Activated naive CD8-positive, alpha-beta T cell treated with anti-CD3 and anti-CD28 coated beads for 36 hours (primary cell): ENCODE results near the gene NLRP8. TPM values are rescaled to one million over a fixed set of nuclear protein-coding genes. Genes with fewer than 3 reads are reported as not detected.
"Not testable (repeated sequence)": the region's sequence is repeated elsewhere in the genome, so short reads cannot be mapped to it uniquely, and the experiment has no call there.

Experiments
- DNase-seq: peaks from one replicate; pipeline ENCODE4 v3.0.0; 2021
- H3K27ac Mint-ChIP-seq: one replicate; pipeline ENCODE4 v1.8.0; 2022; ENCODE audit warnings: mild to moderate bottlenecking, moderate library complexity, mixed read lengths
- H3K27me3 Mint-ChIP-seq: one replicate; pipeline ENCODE4 v1.8.0; 2022; ENCODE audit warnings: mild to moderate bottlenecking, mixed read lengths
- H3K36me3 Mint-ChIP-seq: one replicate; pipeline ENCODE4 v1.8.0; 2021; ENCODE audit warnings: mild to moderate bottlenecking, mixed read lengths
- H3K4me1 Mint-ChIP-seq: one replicate; pipeline ENCODE4 v1.8.0; 2021; ENCODE audit warnings: mixed read lengths
- H3K4me3 Mint-ChIP-seq: one replicate; pipeline ENCODE4 v1.8.0; 2022; ENCODE audit warnings: mild to moderate bottlenecking, moderate library complexity, mixed read lengths
- H3K9me3 Mint-ChIP-seq: one replicate; pipeline ENCODE4 v1.8.0; 2022; ENCODE audit warnings: mixed read lengths
- total RNA-seq, 2 experiments: library from RNA; stranded (reverse); gene quantifications; one replicate each; pipeline ENCODE4 v1.2.3, GENCODE V29; 2021

Gene NLRP8
- total RNA-seq, 2 experiments from 2014 or later, result not detected

DNA sequence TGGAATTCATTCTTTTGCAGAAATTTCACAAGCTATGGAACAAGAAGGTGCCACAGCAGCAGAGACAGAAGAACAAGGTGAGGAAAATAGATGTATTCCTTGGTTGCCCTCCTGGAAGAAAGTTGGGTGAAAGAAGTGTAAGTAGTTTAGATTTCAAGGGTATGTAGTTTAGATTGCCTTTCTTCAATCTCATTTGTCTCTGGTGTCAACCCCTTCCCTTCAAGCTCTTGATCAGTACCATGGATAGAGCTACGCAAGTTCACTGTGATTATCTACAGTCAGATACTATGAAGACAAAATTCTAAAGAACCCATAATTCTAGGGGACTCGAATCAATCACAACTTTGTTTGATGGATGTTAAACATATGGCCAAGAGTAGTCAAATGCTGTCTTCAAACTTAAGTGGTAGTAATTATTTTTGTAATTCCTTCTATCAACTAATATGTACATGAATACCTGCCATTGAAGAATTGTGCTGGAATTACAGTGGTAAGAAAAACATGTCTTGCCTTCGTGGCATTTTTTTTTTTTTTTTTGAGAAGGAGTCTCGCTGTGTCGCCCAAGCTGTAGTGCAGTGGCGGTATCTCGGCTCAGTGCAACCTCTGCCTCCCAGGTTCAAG lies 72.8 kb downstream of the NLRP8 start:
- H3K4me3 Mint-ChIP-seq, DNase-seq, H3K27ac Mint-ChIP-seq, H3K36me3 Mint-ChIP-seq, H3K4me1 Mint-ChIP-seq: not testable (repeated sequence)
- Mint-ChIP-seq H3K9me3 (peaks cover 10% of the 10 kb centered on the region), H3K27me3 (peaks cover 11% of the 10 kb centered on the region)

DNA sequence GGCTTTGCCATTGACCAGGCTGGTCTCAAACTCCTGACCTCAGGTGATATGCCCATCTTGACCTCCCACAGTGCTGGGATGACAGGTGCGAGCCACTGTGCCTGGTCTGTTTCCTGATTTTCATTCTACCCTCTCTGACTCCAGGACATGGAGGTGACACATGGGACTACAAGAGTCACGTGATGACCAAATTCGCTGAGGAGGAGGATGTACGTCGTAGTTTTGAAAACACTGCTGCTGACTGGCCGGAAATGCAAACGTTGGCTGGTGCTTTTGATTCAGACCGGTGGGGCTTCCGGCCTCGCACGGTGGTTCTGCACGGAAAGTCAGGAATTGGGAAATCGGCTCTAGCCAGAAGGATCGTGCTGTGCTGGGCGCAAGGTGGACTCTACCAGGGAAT lies 79.1 kb downstream of the NLRP8 start:
- Mint-ChIP-seq H3K4me3 (no peak overlapping the region), H3K4me1 (no peaks in the 10 kb centered on the region), H3K9me3 (no peaks in the 10 kb centered on the region), H3K27me3 (peaks cover 3% of the 10 kb centered on the region), H3K36me3 (no peaks in the 10 kb centered on the region), H3K27ac (no peak overlapping the region)
- no peak for DNase-seq

Other genes starting within 250 kb of the NLRP8 start
- gene NLRP9, start 209.4 kb upstream of the NLRP8 start, total RNA-seq, result not detected
- gene RFPL4A, start 188.7 kb upstream of the NLRP8 start, total RNA-seq, result not detected
- not detected for gene RFPL4AL1, start 178.7 kb upstream of the NLRP8 start, total RNA-seq
- gene NLRP11, start 115.8 kb upstream of the NLRP8 start, total RNA-seq, result under 1 TPM; 0.19 to 0.24 TPM
- not detected for gene NLRP4, start 111.3 kb upstream of the NLRP8 start, total RNA-seq
- not detected for gene NLRP13, start 15.5 kb upstream of the NLRP8 start, total RNA-seq
- not detected for gene NLRP5, start 38.9 kb downstream of the NLRP8 start, total RNA-seq
- 10 to 100 TPM; 34.2 to 35.6 TPM for gene ZNF787, start 173.5 kb downstream of the NLRP8 start, total RNA-seq
- 10 to 100 TPM; 28.6 to 33.7 TPM for gene ZNF444, start 193.5 kb downstream of the NLRP8 start, total RNA-seq
- not detected for gene GALP, start 228.2 kb downstream of the NLRP8 start, total RNA-seq
- gene ZSCAN5B, start 250.0 kb downstream of the NLRP8 start, total RNA-seq, result not detected